Adipose tissue (tissue), 3 donors: ENCODE results near the gene SLC35F5. TPM values are rescaled to one million over a fixed set of nuclear protein-coding genes. Genes with fewer than 3 reads are reported as not detected.
"Not testable (repeated sequence)": the region's sequence is repeated elsewhere in the genome, so short reads cannot be mapped to it uniquely, and the experiment has no call there.

ENCODE experiments used
- H3K27ac ChIP-seq: one replicate; pipeline ENCODE4 v1.5.1; 2013; ENCODE audit warnings: low read depth, low read length
- WGBS, 3 donors: extraction: QIAGEN DNeasy Blood & Tissue Kit; methylation state at CpG; one replicate each; pipeline ENCODE4 v1.1.7; 2013; 5-methylcytosine and 5-hydroxymethylcytosine counted together
- polyA plus RNA-seq, 3 donors: library from polyadenylated mRNA; stranded (reverse); fragments of 200-250 nt; gene quantifications; one replicate each; pipeline ENCODE4 v1.2.3, GENCODE V29; 2013
- donor health status: healthy with polysubstance abuse.
- donor health status: Bipolar disorder and iron deficiency.
- donor health status: healthy.

SLC35F5 gene, protein sequence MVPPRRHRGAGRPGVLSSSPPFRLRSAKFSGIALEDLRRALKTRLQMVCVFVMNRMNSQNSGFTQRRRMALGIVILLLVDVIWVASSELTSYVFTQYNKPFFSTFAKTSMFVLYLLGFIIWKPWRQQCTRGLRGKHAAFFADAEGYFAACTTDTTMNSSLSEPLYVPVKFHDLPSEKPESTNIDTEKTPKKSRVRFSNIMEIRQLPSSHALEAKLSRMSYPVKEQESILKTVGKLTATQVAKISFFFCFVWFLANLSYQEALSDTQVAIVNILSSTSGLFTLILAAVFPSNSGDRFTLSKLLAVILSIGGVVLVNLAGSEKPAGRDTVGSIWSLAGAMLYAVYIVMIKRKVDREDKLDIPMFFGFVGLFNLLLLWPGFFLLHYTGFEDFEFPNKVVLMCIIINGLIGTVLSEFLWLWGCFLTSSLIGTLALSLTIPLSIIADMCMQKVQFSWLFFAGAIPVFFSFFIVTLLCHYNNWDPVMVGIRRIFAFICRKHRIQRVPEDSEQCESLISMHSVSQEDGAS
- 10 to 100 TPM; 14.1 to 18.0 (median 16.9) TPM for polyA plus RNA-seq

DNA sequence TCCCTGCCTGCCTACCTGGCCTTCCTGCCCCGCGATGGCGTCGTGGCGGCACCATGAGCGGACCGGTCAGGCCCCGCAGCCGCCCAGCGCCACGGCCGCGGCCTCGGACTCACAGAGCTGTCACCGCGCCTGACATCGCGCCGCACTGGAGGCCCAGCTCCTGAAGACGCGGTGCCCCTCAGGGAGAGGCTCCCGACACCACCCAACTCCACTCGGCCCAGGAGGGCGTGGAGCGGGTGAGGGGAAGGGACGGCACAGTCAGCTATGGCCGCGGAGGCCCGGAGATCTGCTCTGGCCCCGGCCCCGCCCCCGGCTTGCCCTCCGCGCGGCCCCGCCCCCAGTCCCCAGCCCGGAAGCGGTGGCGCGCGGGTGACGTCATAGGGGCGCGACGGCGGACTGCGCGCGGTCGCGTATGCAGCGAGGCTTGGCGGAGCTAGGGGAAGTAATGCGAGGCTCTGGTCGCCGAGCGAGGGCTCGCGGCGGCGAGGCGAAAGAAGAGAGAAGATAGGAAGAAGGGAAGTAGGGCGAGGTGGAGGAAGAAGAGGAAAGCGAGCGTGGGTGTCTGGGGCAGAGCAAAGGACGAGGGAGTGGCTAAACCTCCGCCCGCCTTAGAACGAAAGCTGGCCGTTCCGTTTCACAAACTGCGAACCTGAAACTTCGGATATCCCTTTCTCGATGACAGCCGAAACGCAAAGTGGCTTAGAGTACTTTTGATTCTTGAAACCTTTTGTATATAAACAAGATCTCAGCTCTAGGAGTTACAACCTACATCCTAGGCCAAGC is at the start of gene SLC35F5:
SLC35F5 (minus strand) TSS at position 288 of the 783 bp plus-strand sequence; CDS start at position 55, 233 bp downstream.
- WGBS, 3 donors, result 0 to 1% (median 0%) methylated on average over 61 to 76 of the region's 76 CpGs
- peak within 1 kb of the TSS; percentile 92 for H3K27ac ChIP-seq

DNA sequence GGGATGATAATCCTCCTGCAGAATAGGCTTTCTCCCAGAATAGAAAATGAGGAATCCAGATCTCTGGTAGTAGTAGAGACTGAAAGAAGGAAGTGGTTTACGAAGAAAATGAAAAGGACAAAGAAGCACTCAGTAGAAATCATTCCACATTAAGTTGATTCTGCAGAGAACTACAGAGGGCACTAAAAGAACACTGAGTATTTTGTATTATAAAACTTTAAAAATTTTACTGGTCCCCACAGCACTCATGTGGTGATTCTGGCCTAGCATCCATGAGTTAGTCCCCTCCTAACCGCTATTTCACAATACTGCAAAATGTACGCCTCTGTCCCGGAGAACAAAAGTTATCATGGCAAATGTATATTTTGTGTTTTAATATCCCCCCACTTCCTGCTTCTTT is 42.9 kb upstream of the SLC35F5 start:
- H3K27ac ChIP-seq, result no peak overlapping the region
- 48 to 85% (median 62%) methylated on average over 4 of the region's 4 CpGs for WGBS, 3 donors

DNA sequence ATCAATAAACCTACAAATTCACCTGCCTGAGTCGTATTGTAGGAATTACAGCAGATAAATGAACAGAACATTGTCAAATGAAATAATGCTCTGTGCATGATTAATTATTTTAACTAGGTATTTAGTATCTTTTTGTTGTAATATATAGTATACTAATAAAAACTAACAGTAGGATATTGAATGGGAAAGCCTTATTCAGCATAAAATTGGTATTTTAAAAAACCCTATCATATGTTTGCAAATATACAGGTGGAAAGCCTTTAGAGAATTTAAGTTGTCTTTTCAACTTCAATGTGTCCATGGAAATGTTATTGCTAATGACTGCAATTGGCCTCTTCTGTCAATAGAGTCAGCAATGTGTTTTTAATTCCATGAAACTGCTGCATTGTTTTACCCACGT is 40.8 kb upstream of the SLC35F5 start:
- 52 to 63% (median 54%) methylated on average over 2 of the region's 2 CpGs for WGBS, 3 donors
- H3K27ac ChIP-seq, result no peak overlapping the region

DNA sequence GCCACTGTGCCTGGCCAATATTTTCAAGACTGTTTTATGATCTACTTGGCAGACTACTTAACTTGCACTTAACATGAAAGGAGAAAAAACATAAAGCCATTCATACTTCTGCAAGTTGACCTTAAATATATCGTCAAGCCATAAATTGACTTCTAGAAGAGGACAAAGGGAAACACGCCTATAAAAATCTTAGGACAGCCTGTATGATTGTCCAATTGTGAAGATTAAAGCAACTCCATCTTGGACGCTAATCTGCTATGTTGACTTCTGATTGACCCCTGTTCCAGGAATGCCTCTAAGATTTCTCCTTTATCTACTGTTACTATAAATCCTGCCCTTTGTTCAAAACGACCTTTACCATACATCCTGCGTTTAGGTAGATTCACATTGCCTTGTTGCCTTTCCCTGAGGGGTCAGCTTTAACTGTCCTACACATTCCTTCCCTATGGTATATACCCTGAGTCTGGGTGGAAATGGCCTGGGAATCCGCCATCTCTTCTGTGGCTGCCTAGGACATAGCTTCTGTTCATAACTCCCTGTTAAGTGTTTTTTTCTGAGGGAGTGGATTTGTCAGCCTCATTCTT is 40.2 kb upstream of the SLC35F5 start:
- no peak overlapping the region for H3K27ac ChIP-seq

DNA sequence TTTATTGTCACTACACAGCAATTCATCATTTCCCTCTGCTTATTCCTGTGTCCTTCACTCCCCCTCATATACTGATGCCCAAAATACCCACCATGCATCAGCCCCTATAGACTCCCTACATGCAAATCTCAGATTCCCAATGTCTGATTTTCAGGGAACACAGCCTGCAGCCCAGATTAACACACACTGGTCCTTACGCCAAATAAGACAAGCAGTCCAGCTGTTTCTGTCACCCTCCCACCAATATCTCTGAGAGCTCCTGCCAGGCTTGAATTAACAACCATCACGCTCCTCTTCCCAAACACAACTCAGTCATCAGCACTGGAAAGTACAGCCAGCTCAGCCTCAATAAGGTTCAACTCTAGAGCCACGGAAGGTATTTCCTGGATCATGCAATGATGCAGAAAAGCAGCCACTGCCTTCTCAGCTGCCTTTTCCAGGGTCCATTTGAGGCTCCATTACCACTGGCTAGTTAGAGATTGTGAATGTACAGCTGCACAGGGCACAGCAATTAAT is 39.0 kb upstream of the SLC35F5 start:
- WGBS, 3 donors, result 67 to 79% (median 70%) methylated on average over 3 of the region's 3 CpGs
- H3K27ac ChIP-seq, result no peak overlapping the region

More for the DNA sequence above, 40.2 kb upstream of the SLC35F5 start:
- 70 to 77% (median 73%) methylated on average over 6 of the region's 6 CpGs for WGBS, 3 donors

DNA sequence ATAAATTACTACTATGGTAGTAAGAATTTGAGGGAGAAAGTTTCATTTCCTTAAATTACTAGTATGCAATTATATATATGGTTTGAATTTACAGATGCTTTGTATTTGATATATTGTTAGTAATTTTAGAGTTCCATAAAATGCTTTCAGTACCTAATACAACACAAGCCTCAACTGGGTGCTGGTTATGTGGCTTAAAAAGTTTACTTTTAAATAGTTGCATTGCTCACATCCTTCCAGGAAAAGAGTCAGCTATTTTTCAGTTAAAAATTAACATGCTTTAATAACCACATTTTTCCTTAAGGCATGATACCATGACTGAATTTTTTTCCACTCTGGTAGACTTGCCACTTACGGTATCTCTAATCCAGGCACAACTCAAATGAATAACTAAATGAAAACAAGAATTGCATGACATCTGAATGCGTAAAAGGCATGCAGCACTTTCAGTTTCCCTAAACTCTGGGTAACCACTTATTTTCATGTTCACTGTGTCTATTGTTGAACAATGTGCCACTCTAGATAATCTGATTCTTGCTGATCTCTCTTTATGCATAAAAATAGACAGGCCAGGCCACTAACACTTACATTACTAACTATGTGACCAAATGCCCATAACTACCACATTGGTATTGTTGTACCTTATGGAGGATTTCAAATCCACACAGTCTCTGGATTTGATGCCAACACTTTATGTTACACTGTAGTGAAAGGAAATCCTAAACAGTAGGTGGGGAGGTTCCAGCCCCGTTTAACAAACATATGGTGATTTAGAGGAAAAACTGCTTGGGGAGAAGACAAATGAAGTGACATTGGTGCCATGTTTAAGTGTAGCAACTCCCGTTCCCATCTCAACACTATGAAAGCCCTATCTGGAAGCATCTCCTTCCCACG is 35.5 kb upstream of the SLC35F5 start:
- H3K27ac ChIP-seq, result no peak overlapping the region
- WGBS, 3 donors, result 56 to 60% (median 57%) methylated on average over 5 of the region's 5 CpGs

DNA sequence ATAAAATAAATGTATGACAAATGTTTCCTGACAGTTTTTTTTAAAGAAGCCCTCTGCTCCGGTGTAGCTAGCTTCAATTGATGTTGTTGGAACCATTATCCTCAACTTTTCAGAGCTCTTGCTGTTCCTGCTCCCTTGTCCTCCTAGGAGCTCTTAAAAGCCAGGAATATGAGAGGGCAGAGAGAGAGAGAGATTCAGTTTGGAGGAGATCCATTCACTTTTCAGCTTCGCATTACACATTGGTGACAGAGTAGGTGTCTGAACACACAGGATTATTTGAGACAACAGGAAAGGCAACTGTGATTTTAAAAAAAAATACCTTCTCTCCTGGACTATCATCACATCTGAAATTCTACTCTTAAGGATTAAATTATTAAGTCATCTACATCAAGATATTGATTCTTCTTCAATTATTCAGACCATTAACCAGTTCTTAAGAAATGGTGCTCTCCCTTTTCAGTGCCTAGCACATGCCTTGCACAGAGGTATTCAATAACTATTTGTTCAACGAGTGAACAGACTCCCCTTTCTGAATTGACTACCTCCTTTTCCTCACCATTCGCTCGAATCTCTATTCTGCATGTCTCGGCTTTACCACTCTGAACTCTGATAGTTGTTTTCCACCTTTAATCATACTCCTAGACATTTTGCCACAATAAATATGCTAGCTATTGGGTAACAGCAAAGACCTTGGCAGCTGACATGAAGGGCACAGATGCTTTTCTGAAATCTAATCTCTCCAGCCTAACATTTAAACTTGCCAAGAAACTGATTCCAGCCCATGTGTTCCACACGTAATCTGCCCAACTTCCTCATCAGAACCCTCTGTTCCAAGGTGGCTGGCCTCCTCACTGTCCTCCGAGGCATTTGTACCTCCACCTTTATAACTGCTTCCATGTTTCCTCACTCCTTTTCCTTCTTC is 28.6 kb upstream of the SLC35F5 start:
- WGBS, 3 donors, result 33 to 70% (median 59%) methylated on average over 8 of the region's 8 CpGs
- H3K27ac ChIP-seq, result no peak overlapping the region

DNA sequence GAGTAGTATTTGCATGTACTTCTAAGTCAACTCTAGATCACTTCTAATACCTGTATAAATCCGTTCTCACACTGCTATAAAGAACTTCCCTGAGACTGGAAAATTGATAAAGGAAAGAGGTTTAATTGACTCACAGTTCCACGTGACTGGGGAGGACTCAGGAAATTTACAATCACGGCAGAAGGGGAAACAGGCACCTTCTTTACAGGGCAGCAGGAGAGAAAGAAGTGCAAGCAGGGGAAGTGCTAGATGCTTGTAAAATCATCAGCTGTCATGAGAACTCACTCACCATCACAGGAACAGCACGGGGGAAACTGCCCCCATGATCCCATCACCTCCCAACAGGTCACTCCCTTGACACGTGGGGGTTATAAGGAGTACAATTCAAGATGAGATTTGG is 24.0 kb upstream of the SLC35F5 start:
- 24 to 60% (median 38%) methylated on average over 5 of the region's 5 CpGs for WGBS, 3 donors

DNA sequence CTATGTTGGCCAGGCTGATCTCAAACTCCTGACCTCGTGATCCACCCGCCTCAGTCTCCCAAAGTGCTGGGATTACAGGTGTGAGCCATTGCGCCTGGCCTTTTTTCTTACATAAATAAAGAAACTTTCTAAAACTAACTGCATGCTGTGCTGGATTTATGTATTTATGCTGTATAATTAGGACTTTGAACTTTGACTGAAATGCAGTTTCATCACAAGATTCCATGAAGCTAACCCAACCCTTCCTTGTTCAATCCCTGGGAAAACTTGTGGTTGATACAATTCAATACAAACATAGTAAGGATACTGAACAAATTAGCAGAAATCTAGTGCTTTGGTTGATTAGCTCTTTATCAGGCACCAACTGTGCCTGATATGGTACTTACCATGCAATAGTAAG is 20.9 kb upstream of the SLC35F5 start:
- WGBS, 3 donors, result 90 to 93% (median 91%) methylated on average over 3 of the region's 3 CpGs
- H3K27ac ChIP-seq, result no peak overlapping the region

More for the DNA sequence above, 24.0 kb upstream of the SLC35F5 start:
- no peak overlapping the region for H3K27ac ChIP-seq

DNA sequence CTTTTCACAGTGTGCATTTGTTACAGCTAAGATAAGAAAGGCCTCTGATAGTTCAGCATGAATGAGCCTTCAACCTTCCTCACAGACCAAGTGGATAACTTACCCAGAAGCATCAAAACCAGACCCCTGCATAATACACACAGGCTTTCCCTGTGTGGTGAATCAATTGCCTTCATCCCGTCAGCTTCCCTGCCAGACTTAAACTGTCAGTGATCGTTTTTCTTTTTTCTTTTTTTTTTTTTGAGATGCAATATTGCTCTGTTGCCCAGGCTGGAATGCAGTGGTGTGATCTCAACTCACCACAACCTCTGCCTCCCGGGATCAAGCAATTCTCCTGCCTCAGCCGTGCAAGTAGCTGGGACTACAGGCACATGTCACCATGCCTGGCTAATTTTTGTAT is 20.5 kb upstream of the SLC35F5 start:
- no peak overlapping the region for H3K27ac ChIP-seq
- WGBS, 3 donors, result 54 to 74% (median 60%) methylated on average over 4 of the region's 4 CpGs

DNA sequence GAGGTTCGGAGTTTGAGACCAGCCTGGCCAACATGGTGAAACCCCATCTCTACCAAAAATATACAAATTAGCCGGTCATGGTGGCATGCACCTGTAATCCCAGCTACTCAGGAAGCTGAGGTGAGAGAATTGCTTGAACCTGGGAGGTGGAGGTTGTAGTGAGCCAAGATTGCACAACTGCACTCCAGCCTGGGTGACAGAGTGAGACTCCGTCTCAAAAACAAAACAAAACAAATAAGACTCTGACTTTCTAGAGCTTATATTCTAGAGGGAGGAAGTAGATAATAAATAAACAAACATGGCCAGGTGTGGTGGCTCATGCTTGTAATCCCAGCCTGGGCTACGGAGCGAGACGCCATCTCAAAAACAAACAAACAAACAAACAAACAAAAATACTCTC is 18.2 kb upstream of the SLC35F5 start:
- WGBS, 3 donors, result 73 to 91% (median 87%) methylated on average over 6 of the region's 6 CpGs
- not testable (repeated sequence) for H3K27ac ChIP-seq

DNA sequence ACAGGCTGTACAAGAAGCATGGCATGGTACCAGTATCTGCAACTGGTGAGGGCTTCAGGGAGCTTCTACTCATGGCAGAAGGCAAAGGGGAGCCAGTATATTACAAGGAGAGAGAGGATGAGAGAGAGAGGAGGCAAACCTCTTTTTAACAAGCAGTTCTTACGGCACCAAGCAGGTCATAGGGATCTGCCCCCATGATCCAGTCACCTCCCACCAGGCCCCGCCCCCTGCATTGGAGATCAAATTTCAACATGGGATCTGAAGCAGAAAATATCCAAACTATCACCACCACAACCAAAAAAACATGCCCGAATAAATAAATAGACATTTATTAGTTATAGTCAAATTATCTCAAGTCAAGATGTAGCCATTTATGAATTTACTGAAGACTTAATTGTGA is 14.5 kb upstream of the SLC35F5 start:
- 76 to 87% (median 86%) methylated on average over 3 of the region's 3 CpGs for WGBS, 3 donors
- no peak overlapping the region for H3K27ac ChIP-seq

DNA sequence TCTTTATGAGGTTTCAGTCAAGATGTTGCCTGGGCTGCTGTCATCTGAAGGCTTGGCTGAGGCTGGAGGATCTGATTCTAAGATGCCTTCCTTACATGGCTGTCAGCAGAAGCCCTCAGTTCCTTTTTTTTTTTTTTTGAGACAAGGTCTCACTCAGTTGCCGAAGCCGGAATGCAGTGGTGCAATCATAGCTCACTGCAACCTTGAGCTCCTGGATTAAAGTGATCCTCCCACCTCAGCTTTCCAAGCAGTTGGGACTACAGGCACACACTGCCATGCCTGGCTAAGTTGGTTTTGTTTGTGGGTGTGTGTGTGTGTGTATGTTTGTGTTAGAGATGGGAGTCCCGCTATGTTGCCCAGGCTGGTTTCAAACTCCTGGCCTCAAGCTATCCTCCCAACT is 13.1 kb upstream of the SLC35F5 start:
- H3K27ac ChIP-seq, result no peak overlapping the region
- 72 to 96% (median 78%) methylated on average over 3 of the region's 3 CpGs for WGBS, 3 donors

DNA sequence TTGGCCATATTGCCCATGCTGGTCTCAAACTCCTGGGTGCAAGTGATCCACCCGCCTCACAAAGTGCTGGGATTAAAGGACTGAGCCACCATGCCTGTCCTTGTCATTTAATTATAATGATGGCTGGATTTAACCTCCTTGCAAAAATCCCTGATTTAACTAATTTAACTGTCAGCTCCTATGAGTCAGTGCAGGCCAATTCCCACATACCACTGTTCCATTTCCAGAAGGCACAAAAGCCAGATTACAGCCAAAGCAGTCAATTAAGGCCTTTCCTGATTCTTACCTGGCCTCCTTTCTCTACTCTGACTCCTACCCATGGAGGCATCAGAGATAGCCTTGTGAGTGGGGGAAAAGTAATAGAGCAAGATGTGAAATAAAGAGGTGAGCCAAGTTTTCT is 12.3 kb upstream of the SLC35F5 start:
- WGBS, 3 donors, result 95 to 96% (median 96%) methylated on average over 1 of the region's 1 CpG
- H3K27ac ChIP-seq, result no peak overlapping the region

DNA sequence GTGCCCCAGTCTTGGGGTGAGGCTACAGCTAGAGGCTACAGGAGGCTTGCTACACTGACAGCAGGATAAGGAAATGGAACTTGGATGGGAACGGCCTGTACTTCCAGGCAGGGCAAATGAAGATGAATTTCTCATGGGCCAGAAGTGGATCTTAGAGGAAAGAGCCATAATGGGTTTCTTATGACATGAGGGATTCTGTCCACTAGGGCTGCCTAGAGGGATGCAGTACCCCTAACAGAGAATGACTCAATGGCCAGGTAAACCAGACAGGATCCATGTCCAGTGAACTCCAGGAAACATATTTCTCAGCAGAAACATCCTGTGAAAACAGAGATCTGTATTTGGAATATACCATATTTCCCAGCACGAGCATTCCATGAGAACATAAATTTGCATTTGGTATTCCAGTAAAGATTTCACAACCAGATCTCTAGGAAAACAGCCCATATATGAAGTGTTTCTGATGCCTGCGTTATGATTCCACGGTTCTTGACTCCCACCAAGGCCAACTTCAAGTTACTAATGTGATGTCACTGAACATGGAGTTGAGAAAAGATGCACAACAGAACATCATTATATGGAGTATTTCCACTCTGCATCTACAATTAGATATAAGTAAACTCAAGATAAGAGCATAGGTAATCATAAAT is 11.5 kb upstream of the SLC35F5 start:
- no peak overlapping the region for H3K27ac ChIP-seq
- WGBS, 3 donors, result 86 to 91% (median 87%) methylated on average over 4 of the region's 4 CpGs

DNA sequence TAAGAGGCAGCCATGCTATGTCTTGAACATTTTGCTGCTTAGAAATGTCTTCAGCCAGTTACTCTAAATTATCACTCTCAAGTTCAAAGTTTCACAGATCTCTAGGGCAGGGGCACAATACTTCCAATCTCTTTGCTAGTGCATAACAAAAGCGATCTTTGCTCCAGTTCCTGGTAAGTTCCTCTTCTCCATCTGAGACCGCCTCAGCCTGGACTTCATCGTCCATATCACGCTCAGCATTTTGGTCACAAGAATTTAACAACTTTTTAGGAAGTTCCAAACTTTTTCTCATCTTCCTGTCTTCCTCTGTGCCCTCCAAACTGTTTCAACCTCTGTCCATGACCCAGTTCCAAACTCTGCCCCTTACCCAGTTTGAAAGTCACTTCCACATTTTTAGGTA is 8.8 kb upstream of the SLC35F5 start:
- H3K27ac ChIP-seq, result no peak overlapping the region
- 77 to 95% (median 82%) methylated on average over 4 of the region's 4 CpGs for WGBS, 3 donors
